CD4-positive, alpha-beta T cell (primary cell): ENCODE results near the gene BDKRB1. TPM values are rescaled to one million over a fixed set of nuclear protein-coding genes. Genes with fewer than 3 reads are reported as not detected.

Experiments
- ATAC-seq: fragments of 200-7000 bp; cut with Tn5 transposase; one replicate; pipeline ENCODE4 v1.10.0; 2022; ENCODE audit warnings: mild to moderate bottlenecking; ENCODE audit not compliant: poor library complexity
- CTCF ChIA-PET: fragments of 350-600 bp; sonication (Branson Sonifier 250); formaldehyde crosslinking; loops from one replicate; lab custom pipeline; 2021; ENCODE audit warnings: antibody characterized with exemption, inconsistent platforms; lab: Charles Lee
- POLR2A ChIA-PET: fragments of 350-600 bp; sonication (Branson Sonifier 250); formaldehyde crosslinking; loops from one replicate; lab custom pipeline; 2021; ENCODE audit warnings: antibody characterized with exemption, inconsistent platforms; lab: Charles Lee
- DNase-seq, 14 experiments: peaks; one replicate each; pipeline ENCODE4 v3.0.0-alpha.2; 2013 to 2020; ENCODE audit warnings: mixed read lengths in 2 of 14
- H3K27ac ChIP-seq, 2 donors: one replicate each; pipeline versions ENCODE4 v1.5.1 to v1.7.0; 2013; ENCODE audit warnings: low read length in 2 of 2, low read depth in 1 of 2, mild to moderate bottlenecking in 1 of 2
- H3K27me3 ChIP-seq, 2 experiments: 1 replicate in 1 of 2; 2 replicates in 1 of 2; pipeline versions ENCODE4 v1.6.1 to v1.7.0; 2013; ENCODE audit warnings: low read length in 2 of 2, control low read depth in 1 of 2, mild to moderate bottlenecking in 1 of 2, moderate library complexity in 1 of 2; ENCODE audit not compliant: insufficient read depth in 2 of 2, control insufficient read depth in 1 of 2
- H3K36me3 ChIP-seq: one replicate; pipeline ENCODE4 v1.6.1; 2013; ENCODE audit warnings: low read length, control low read depth; ENCODE audit not compliant: insufficient read depth
- H3K4me1 ChIP-seq: one replicate; pipeline ENCODE4 v1.6.1; 2013; ENCODE audit warnings: low read length, control low read depth; ENCODE audit not compliant: insufficient read depth
- H3K4me3 ChIP-seq: one replicate; pipeline ENCODE4 v1.5.1; 2013; ENCODE audit warnings: mild to moderate bottlenecking, low read length, moderate library complexity
- H3K9me3 ChIP-seq, 2 experiments: 1 replicate in 1 of 2; 2 replicates in 1 of 2; pipeline versions ENCODE4 v1.6.1 to v1.7.0; 2013; ENCODE audit warnings: low read length in 2 of 2, mild to moderate bottlenecking in 2 of 2, control low read depth in 1 of 2, moderate library complexity in 1 of 2; ENCODE audit not compliant: control insufficient read depth in 1 of 2, insufficient read depth in 1 of 2
- H3K27ac Mint-ChIP-seq: one replicate; pipeline ENCODE4 v1.8.0; 2020; ENCODE audit warnings: mixed read lengths
- H3K27me3 Mint-ChIP-seq: one replicate; pipeline ENCODE4 v1.8.0; 2021; ENCODE audit warnings: mixed read lengths
- H3K36me3 Mint-ChIP-seq: one replicate; pipeline ENCODE4 v1.8.0; 2021; ENCODE audit warnings: low read depth, mixed read lengths
- H3K4me1 Mint-ChIP-seq: one replicate; pipeline ENCODE4 v1.8.0; 2021; ENCODE audit warnings: low read depth, mixed read lengths
- H3K4me3 Mint-ChIP-seq: one replicate; pipeline ENCODE4 v1.8.0; 2020; ENCODE audit warnings: mild to moderate bottlenecking, mixed read lengths
- H3K9me3 Mint-ChIP-seq: one replicate; pipeline ENCODE4 v1.8.0; 2020; ENCODE audit warnings: mixed read lengths
- intact Hi-C, 2 experiments: fragments of 100-400 bp; cut with DNase I in 1 of 2; cut with micrococcal nuclease in 1 of 2; formaldehyde crosslinking; loops; one replicate each; pipeline versions ENCODE4 v1.15.1 to v1.9.0; 2023 to 2025; cut with DNase I, micrococcal nuclease
- total RNA-seq, 174 experiments: library from RNA in 2 of 174; stranded (reverse) in 2 of 174; gene quantifications; one replicate each; pipeline ENCODE4 v1.2.3 and lab custom pipeline; 2021 to 2026
- TF ChIP-seq, protein P1 (sequence below): fragments of 200-600 bp; IDR thresholded peaks from one replicate; pipeline ENCODE4 v1.8.0; 2022; ENCODE audit warnings: antibody characterized with exemption, mild to moderate bottlenecking

BDKRB1 gene
- total RNA-seq, 2 experiments from 2014 or later, result not detected

DNA sequence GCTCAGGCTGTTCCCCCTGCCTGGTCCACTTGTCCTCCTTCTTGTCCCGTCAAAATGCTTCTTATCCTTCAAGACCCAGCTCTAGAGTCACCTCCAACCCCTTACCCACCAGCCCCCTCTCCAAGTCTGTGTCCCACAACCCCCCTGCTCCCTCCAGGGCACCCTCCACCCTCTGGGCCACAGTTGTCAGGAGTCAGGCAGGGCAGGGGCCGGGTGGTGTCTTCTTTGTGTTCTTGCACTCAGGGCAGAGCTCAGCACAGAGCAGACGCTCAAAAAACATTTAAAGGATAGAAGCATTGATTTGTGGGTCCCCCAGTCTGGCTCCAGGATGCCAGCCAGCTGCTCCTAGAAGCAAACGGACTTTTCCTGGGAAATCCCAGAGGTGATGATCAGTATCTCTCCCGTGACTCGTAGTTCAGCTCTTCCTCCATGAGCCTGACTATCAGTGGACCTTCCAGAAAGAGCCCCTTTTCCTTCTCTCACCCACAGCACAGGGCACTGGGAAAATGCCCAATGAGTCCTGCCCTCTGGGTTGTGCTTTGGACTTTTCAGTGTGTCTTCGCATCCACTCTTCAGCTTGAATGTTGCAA, 17.2 kb upstream of the BDKRB1 start:
- intact Hi-C loops, result no loop called here
- no peak for ATAC-seq
- POLR2A ChIA-PET, result no interaction called here

DNA sequence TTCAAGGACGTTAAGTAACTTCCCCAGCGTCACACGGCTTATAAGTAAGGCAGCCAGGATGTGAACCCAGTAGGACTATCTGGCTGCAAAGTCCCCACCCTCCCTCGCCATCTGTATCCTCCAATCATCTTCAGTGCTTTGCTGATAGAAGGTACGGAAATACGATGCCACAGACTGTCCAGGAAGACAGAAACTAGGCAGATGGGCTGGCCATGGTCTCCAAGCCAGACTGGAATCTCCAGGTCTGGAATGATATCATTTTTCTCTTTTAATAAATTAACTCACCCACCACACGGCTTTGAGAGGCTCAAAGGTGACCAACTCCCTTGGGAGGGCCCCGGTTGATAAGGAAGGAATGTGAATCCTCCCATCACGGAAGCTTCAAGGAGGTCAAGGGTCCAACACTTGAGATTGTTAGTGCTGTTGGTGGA, 16.3 kb upstream of the BDKRB1 start:
- TF ChIP-seq, protein P1, sequence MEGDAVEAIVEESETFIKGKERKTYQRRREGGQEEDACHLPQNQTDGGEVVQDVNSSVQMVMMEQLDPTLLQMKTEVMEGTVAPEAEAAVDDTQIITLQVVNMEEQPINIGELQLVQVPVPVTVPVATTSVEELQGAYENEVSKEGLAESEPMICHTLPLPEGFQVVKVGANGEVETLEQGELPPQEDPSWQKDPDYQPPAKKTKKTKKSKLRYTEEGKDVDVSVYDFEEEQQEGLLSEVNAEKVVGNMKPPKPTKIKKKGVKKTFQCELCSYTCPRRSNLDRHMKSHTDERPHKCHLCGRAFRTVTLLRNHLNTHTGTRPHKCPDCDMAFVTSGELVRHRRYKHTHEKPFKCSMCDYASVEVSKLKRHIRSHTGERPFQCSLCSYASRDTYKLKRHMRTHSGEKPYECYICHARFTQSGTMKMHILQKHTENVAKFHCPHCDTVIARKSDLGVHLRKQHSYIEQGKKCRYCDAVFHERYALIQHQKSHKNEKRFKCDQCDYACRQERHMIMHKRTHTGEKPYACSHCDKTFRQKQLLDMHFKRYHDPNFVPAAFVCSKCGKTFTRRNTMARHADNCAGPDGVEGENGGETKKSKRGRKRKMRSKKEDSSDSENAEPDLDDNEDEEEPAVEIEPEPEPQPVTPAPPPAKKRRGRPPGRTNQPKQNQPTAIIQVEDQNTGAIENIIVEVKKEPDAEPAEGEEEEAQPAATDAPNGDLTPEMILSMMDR, result no peak

More for the DNA sequence above, 17.2 kb upstream of the BDKRB1 start:
- peaks cover 4% of the 10 kb centered on the region for H3K4me1 Mint-ChIP-seq
- Histone ChIP-seq H3K27me3 (peaks cover 3 to 6% of the 10 kb centered on the region in 2 experiments), H3K4me3 (no peak overlapping the region), H3K4me1 (no peaks in the 10 kb centered on the region), H3K27ac (no peak overlapping the region), H3K36me3 (no peaks in the 10 kb centered on the region), H3K9me3 (no peaks in the 10 kb centered on the region)
- H3K9me3 Mint-ChIP-seq, result no peaks in the 10 kb centered on the region
- no peak for DNase-seq
- CTCF ChIA-PET, result no interaction called here
- TF ChIP-seq, protein P1, result no peak
- H3K36me3 Mint-ChIP-seq, result no peaks in the 10 kb centered on the region
- H3K27ac Mint-ChIP-seq, result no peak overlapping the region
- no peaks in the 10 kb centered on the region for H3K27me3 Mint-ChIP-seq
- no peak overlapping the region for H3K4me3 Mint-ChIP-seq

DNA sequence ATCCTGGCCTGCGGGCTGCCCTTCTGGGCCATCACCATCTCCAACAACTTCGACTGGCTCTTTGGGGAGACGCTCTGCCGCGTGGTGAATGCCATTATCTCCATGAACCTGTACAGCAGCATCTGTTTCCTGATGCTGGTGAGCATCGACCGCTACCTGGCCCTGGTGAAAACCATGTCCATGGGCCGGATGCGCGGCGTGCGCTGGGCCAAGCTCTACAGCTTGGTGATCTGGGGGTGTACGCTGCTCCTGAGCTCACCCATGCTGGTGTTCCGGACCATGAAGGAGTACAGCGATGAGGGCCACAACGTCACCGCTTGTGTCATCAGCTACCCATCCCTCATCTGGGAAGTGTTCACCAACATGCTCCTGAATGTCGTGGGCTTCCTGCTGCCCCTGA, 15.4 kb upstream of the BDKRB1 start:
- TF ChIP-seq, protein P1, result no peak
- Mint-ChIP-seq H3K4me3 (no peak overlapping the region), H3K27ac (no peak overlapping the region), H3K4me1 (no peaks in the 10 kb centered on the region), H3K27me3 (peaks cover 3% of the 10 kb centered on the region), H3K9me3 (no peaks in the 10 kb centered on the region), H3K36me3 (no peaks in the 10 kb centered on the region)
- H3K4me1 ChIP-seq, result no peaks in the 10 kb centered on the region
- DNase-seq (no peak), ATAC-seq (no peak)
- H3K9me3 ChIP-seq, result no peaks in the 10 kb centered on the region
- no peak overlapping the region for H3K4me3 ChIP-seq
- POLR2A ChIA-PET, result no interaction called here
- H3K27me3 ChIP-seq, result peaks cover 3 to 6% of the 10 kb centered on the region in 2 experiments
- CTCF ChIA-PET, result no interaction called here
- no peak overlapping the region for H3K27ac ChIP-seq
- no peaks in the 10 kb centered on the region for H3K36me3 ChIP-seq
- intact Hi-C loops, result no loop called here

More for the DNA sequence above, 16.3 kb upstream of the BDKRB1 start:
- no peak for DNase-seq
- intact Hi-C loops, result no loop called here
- H3K4me1 ChIP-seq, result no peaks in the 10 kb centered on the region
- Mint-ChIP-seq H3K36me3 (no peaks in the 10 kb centered on the region), H3K9me3 (no peaks in the 10 kb centered on the region), H3K27me3 (no peaks in the 10 kb centered on the region), H3K4me1 (peaks cover 4% of the 10 kb centered on the region), H3K27ac (no peak overlapping the region), H3K4me3 (no peak overlapping the region)
- H3K36me3 ChIP-seq, result no peaks in the 10 kb centered on the region
- ChIA-PET CTCF (no interaction called here), POLR2A (no interaction called here)
- no peaks in the 10 kb centered on the region for H3K9me3 ChIP-seq
- peaks cover 3 to 6% of the 10 kb centered on the region in 2 experiments for H3K27me3 ChIP-seq
- ATAC-seq, result no peak
- H3K27ac ChIP-seq, result no peak overlapping the region
- H3K4me3 ChIP-seq, result no peak overlapping the region
